Neuronal stem cell (in vitro differentiated cells): ENCODE data around the gene RPL19.
A peak's percentile ranks its signal among the peaks of the same experiment; 100 is the strongest.

Experiments
- DNase-seq: peaks from one replicate; pipeline ENCODE4 v3.0.0-alpha.2; 2013; ENCODE audit warnings: low spot score
- H2AFZ ChIP-seq: one replicate; pipeline ENCODE4 v1.6.1; 2013; ENCODE audit warnings: mild to moderate bottlenecking, low read length, inconsistent platforms
- H2AK5ac ChIP-seq: 2 replicates; pipeline ENCODE4 v1.6.1; 2013; ENCODE audit warnings: low read depth, mild to moderate bottlenecking, inconsistent platforms, low read length, moderate library complexity, mixed read lengths
- H2BK120ac ChIP-seq: 2 replicates; pipeline ENCODE4 v1.6.1; 2013; ENCODE audit warnings: low read depth, mild to moderate bottlenecking, inconsistent platforms, low read length, moderate library complexity, mixed read lengths
- H2BK12ac ChIP-seq: one replicate; pipeline ENCODE4 v1.6.1; 2013; ENCODE audit warnings: low read length, inconsistent platforms
- H2BK15ac ChIP-seq: 2 replicates; pipeline ENCODE4 v1.6.1; 2013; ENCODE audit warnings: mild to moderate bottlenecking, low read length, inconsistent platforms, mixed read lengths
- H2BK5ac ChIP-seq: one replicate; pipeline ENCODE4 v1.6.1; 2013; ENCODE audit warnings: inconsistent platforms, mild to moderate bottlenecking, low read length, moderate library complexity
- H3K14ac ChIP-seq: one replicate; pipeline ENCODE4 v1.6.1; 2013; ENCODE audit warnings: low read length, inconsistent platforms
- H3K18ac ChIP-seq: 2 replicates; pipeline ENCODE4 v1.6.1; 2013; ENCODE audit warnings: low read length, inconsistent platforms
- H3K23ac ChIP-seq: 2 replicates; pipeline ENCODE4 v1.6.1; 2013; ENCODE audit warnings: low read depth, mild to moderate bottlenecking, mixed read lengths, low read length, inconsistent platforms; ENCODE audit not compliant: poor library complexity
- H3K27ac ChIP-seq: replicated peaks from 3 replicates; pipeline ENCODE4 v1.5.1; 2013; ENCODE audit warnings: low read length, inconsistent platforms
- H3K27me3 ChIP-seq, 3 experiments: 2 replicates each; pipeline ENCODE4 v1.6.1; 2013; ENCODE audit warnings: low read length in 3 of 3, mild to moderate bottlenecking in 2 of 3, inconsistent platforms in 1 of 3, low read depth in 1 of 3, mixed read lengths in 1 of 3, moderate library complexity in 1 of 3; ENCODE audit not compliant: control insufficient read depth in 3 of 3, insufficient read depth in 3 of 3
- H3K36me3 ChIP-seq, 2 donors: replicated peaks in 1 of 2; 2 replicates each; pipeline ENCODE4 v1.6.1; 2013; ENCODE audit warnings: low read length in 2 of 2; ENCODE audit not compliant: control insufficient read depth in 2 of 2, insufficient read depth in 2 of 2
- H3K4ac ChIP-seq: 2 replicates; pipeline ENCODE4 v1.6.1; 2013; ENCODE audit warnings: inconsistent platforms, mild to moderate bottlenecking, low read length, moderate library complexity
- H3K4me1 ChIP-seq, 2 donors: 1 replicate in 1 of 2; 2 replicates in 1 of 2; pipeline ENCODE4 v1.6.1; 2013; ENCODE audit warnings: low read length in 2 of 2, low read depth in 1 of 2; ENCODE audit not compliant: control insufficient read depth in 2 of 2, insufficient read depth in 1 of 2
- H3K4me2 ChIP-seq: one replicate; pipeline ENCODE4 v1.6.1; 2013; ENCODE audit warnings: mild to moderate bottlenecking, low read length, inconsistent platforms; ENCODE audit not compliant: insufficient read depth, poor library complexity, severe bottlenecking
- H3K4me3 ChIP-seq, 2 donors: 2 replicates each; pipeline ENCODE4 v1.5.1; 2013; ENCODE audit warnings: low read length in 2 of 2, mild to moderate bottlenecking in 2 of 2, inconsistent platforms in 1 of 2, moderate library complexity in 1 of 2
- H3K79me1 ChIP-seq: one replicate; pipeline ENCODE4 v1.6.1; 2013; ENCODE audit warnings: low read depth, mild to moderate bottlenecking, inconsistent platforms, low read length, moderate library complexity
- H3K9ac ChIP-seq: one replicate; pipeline ENCODE4 v1.6.1; 2013; ENCODE audit warnings: mild to moderate bottlenecking, low read depth, low read length, inconsistent platforms; ENCODE audit not compliant: poor library complexity
- H3K9me3 ChIP-seq, 2 donors: replicated peaks in 1 of 2; 2 replicates each; pipeline versions ENCODE3 to v1.6.1; 2013; ENCODE audit warnings: low read length in 2 of 2, mild to moderate bottlenecking in 2 of 2, inconsistent platforms in 1 of 2, low read depth in 1 of 2, mixed read lengths in 1 of 2, moderate library complexity in 1 of 2; ENCODE audit not compliant: control insufficient read depth in 2 of 2, insufficient read depth in 1 of 2
- H4K8ac ChIP-seq: one replicate; pipeline ENCODE4 v1.6.1; 2013; ENCODE audit warnings: low read depth, mild to moderate bottlenecking, inconsistent platforms, low read length, moderate library complexity
- H4K91ac ChIP-seq: one replicate; pipeline ENCODE4 v1.6.1; 2013; ENCODE audit warnings: low read length, low read depth, mild to moderate bottlenecking, inconsistent platforms; ENCODE audit not compliant: poor library complexity
- WGBS, 2 donors: extraction: QIAGEN DNeasy Blood & Tissue Kit; methylation state at CpG; one replicate each; pipeline ENCODE4 v1.1.7; 2013; ENCODE audit warnings: missing lambda C conversion rate in 2 of 2, mixed read lengths in 1 of 2; ENCODE audit not compliant: insufficient read length in 2 of 2, insufficient replicate concordance in 1 of 2; ENCODE audit errors: extremely low coverage in 2 of 2; 5-methylcytosine and 5-hydroxymethylcytosine counted together

RPL19 gene

GRCh38 chr17:39158623-39159022, 41.5 kb upstream of the RPL19 start:
- Histone ChIP-seq H3K4me2 (no peak overlapping the region), H2AK5ac (no peak overlapping the region), H3K79me1 (no peaks in the 10 kb centered on the region), H3K4ac (no peak overlapping the region), H2BK12ac (no peak overlapping the region), H2BK120ac (no peak overlapping the region), H2BK15ac (no peak overlapping the region), H3K4me3 (no peak overlapping the region), H2AFZ (no peak overlapping the region), H3K18ac (no peak overlapping the region), H3K4me1 (peaks cover 0 to 1% of the 10 kb centered on the region in 2 donors), H4K8ac (no peak overlapping the region), H4K91ac (no peak overlapping the region), H3K9me3 (peaks cover 0 to 2% of the 10 kb centered on the region in 2 donors), H2BK5ac (no peak overlapping the region), H3K27me3 (no peaks in the 10 kb centered on the region), H3K9ac (no peak overlapping the region), H3K23ac (no peak overlapping the region), H3K14ac (no peak overlapping the region), H3K27ac (no peak overlapping the region), H3K36me3 (no peaks in the 10 kb centered on the region)
- DNase-seq: no peak
- WGBS, 2 donors: no CpG with 5 or more reads among the region's 2 CpGs

- H3K14ac ChIP-seq: no peak overlapping the region
- H2BK12ac ChIP-seq: no peak overlapping the region
- no peak overlapping the region for H2AK5ac ChIP-seq
- no peaks in the 10 kb centered on the region for H3K79me1 ChIP-seq
- no peak overlapping the region for H2BK5ac ChIP-seq
- no peak for DNase-seq
- no peak overlapping the region for H4K91ac ChIP-seq
- no peak overlapping the region for H3K4me2 ChIP-seq
- peaks cover 6 to 24% (median 21%) of the 10 kb centered on the region in 3 experiments for H3K27me3 ChIP-seq
- H3K4me1 ChIP-seq: no peaks in the 10 kb centered on the region
- peaks cover 0 to 2% of the 10 kb centered on the region in 2 donors for H3K9me3 ChIP-seq
- H3K9ac ChIP-seq: no peak overlapping the region
- no peak overlapping the region for H3K18ac ChIP-seq
- no peak overlapping the region for H3K4ac ChIP-seq
- no peak overlapping the region for H2BK15ac ChIP-seq
- H2AFZ ChIP-seq: no peak overlapping the region
- no peak overlapping the region for H3K27ac ChIP-seq
- H3K23ac ChIP-seq: no peak overlapping the region
- no peak overlapping the region for H4K8ac ChIP-seq
- H3K4me3 ChIP-seq: no peak overlapping the region
- H2BK120ac ChIP-seq: no peak overlapping the region
- WGBS, 2 donors: no CpG with 5 or more reads among the region's 2 CpGs
- H3K36me3 ChIP-seq: no peaks in the 10 kb centered on the region
Measured at GRCh38 chr17:39161962-39162361, 38.1 kb upstream of the RPL19 start.

GRCh38 chr17:39164675-39165143, 35.4 kb upstream of the RPL19 start:
- peak; percentile 93 for DNase-seq
- peak overlapping the region; percentile 35 for H2BK5ac ChIP-seq
- no peaks in the 10 kb centered on the region for H3K4me1 ChIP-seq
- peak overlapping the region; percentile 48 to 95 for H3K4me3 ChIP-seq
- H2BK15ac ChIP-seq: peak overlapping the region; percentile 75
- no peak overlapping the region for H2AK5ac ChIP-seq
- H3K4ac ChIP-seq: no peak overlapping the region
- peaks cover 6 to 31% (median 28%) of the 10 kb centered on the region in 3 experiments for H3K27me3 ChIP-seq
- H3K27ac ChIP-seq: no peak overlapping the region
- H3K4me2 ChIP-seq: peak overlapping the region; percentile 92
- H3K18ac ChIP-seq: peak overlapping the region; percentile 99
- no CpG with 5 or more reads among the region's 15 CpGs for WGBS, 2 donors
- no peak overlapping the region for H4K91ac ChIP-seq
- H3K36me3 ChIP-seq: no peaks in the 10 kb centered on the region
- H3K14ac ChIP-seq: no peak overlapping the region
- peak overlapping the region; percentile 86 for H2BK12ac ChIP-seq
- H2AFZ ChIP-seq: peak overlapping the region; percentile 92
- H3K79me1 ChIP-seq: no peaks in the 10 kb centered on the region
- H3K9ac ChIP-seq: peak overlapping the region; percentile 82
- peak overlapping the region; percentile 84 for H4K8ac ChIP-seq
- peaks cover 0 to 4% of the 10 kb centered on the region in 2 donors for H3K9me3 ChIP-seq
- peak overlapping the region; percentile 20 for H3K23ac ChIP-seq
- H2BK120ac ChIP-seq: no peak overlapping the region

- peaks cover 0 to 4% of the 10 kb centered on the region in 2 donors for H3K9me3 ChIP-seq
- peak overlapping the region; percentile 20 for H3K23ac ChIP-seq
- H2BK15ac ChIP-seq: peak overlapping the region; percentile 75
- DNase-seq: peak; percentile 30
- H4K91ac ChIP-seq: no peak overlapping the region
- peak overlapping the region; percentile 92 for H3K4me2 ChIP-seq
- H3K18ac ChIP-seq: peak overlapping the region; percentile 99
- H3K4me3 ChIP-seq: peak overlapping the region; percentile 48 to 95
- H2AK5ac ChIP-seq: no peak overlapping the region
- peaks cover 6 to 31% (median 28%) of the 10 kb centered on the region in 3 experiments for H3K27me3 ChIP-seq
- no CpG with 5 or more reads among the region's 51 CpGs for WGBS, 2 donors
- no peaks in the 10 kb centered on the region for H3K36me3 ChIP-seq
- no peaks in the 10 kb centered on the region for H3K4me1 ChIP-seq
- peak overlapping the region; percentile 35 for H2BK5ac ChIP-seq
- no peak overlapping the region for H3K27ac ChIP-seq
- H2BK120ac ChIP-seq: no peak overlapping the region
- H3K79me1 ChIP-seq: no peaks in the 10 kb centered on the region
- peak overlapping the region; percentile 84 for H4K8ac ChIP-seq
- H2BK12ac ChIP-seq: peak overlapping the region; percentile 86
- H2AFZ ChIP-seq: peak overlapping the region; percentile 92
- H3K14ac ChIP-seq: no peak overlapping the region
- peak overlapping the region; percentile 82 for H3K9ac ChIP-seq
- no peak overlapping the region for H3K4ac ChIP-seq
Measured at GRCh38 chr17:39165178-39165840, 34.8 kb upstream of the RPL19 start.
